GDM1 (cell line): ENCODE data around the gene FBXO10.
"Not testable (repeated sequence)": the region's sequence is repeated elsewhere in the genome, so short reads cannot be mapped to it uniquely, and the experiment has no call there.

Experiments used
- DNase-seq: peaks from one replicate; lab custom pipeline; 2025; lab: John Stamatoyannopoulos, UW

Gene FBXO10

DNA sequence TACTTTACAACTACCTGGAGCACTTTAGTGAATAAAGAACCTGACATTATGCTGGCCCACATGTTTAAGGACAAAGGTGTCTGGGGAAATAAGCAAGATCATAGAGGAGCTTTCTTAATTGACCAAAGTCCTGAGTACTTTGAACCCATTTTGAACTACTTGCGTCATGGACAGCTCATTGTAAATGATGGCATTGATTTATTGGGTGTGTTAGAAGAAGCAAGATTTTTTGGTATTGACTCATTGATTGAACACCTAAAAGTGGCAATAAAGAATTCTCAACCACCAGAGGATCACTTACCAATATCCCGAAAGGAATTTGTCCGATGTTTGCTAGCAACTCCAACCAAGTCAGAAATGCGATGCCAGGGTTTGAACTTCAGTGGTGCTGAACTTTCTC lies 98.7 kb downstream of the FBXO10 start:
- DNase-seq, result not testable (repeated sequence)

DNA sequence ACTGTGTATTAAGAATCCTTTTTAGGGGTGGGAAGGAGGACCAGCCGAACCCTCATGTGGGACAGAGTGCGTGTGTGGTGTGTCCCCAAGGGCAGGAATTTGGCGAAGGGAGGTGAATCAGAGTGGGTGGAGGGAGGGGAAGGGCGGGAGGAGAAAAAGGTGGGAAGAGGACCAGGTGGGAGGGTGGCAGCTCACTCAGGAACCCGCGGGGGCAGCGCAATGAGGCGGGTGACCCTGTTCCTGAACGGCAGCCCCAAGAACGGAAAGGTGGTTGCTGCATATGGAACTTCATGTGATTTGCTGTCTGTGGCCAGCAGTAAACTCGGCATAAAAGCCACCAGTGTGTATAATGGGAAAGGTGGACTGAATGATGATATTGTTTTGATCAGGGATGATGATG lies 99.2 kb downstream of the FBXO10 start:
- DNase-seq, result no peak

DNA sequence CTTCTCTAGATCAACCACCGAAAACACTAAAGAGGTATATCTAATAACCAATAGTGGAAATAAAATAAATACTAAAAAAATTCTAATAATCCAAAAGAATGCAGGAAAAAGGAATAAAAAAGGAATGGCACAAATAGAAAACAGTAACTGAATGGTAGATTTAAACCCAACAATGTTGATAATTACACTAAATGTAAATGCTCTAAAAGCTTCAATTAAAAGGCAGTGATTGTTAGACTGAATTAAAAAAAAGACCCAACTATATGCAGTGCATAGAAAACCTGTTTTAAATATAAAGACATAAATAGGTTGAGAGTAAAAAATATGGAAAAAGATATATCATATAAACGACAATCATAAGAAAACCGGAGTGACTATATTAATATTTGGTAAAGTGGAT lies 101.7 kb downstream of the FBXO10 start:
- DNase-seq, result no peak

DNA sequence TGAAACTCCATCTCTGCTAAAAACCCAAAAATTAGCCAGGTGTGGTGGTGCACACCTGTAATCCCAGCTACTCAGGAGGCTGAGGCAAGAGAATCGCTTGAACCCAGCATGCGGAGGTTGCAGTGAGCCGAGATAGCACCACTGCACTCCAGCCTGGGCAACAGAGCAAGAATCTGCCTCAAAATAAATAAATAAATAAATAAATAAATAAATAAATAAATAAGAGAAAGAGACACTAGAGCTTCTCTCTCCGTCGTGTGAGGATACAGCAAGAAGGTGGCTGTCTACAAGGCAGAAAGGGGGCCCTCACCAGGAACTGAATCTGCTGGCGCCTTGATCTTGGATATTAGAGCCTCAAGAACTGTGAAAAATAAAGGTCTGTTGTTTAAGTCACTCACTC lies 102.2 kb downstream of the FBXO10 start:
- not testable (repeated sequence) for DNase-seq

DNA sequence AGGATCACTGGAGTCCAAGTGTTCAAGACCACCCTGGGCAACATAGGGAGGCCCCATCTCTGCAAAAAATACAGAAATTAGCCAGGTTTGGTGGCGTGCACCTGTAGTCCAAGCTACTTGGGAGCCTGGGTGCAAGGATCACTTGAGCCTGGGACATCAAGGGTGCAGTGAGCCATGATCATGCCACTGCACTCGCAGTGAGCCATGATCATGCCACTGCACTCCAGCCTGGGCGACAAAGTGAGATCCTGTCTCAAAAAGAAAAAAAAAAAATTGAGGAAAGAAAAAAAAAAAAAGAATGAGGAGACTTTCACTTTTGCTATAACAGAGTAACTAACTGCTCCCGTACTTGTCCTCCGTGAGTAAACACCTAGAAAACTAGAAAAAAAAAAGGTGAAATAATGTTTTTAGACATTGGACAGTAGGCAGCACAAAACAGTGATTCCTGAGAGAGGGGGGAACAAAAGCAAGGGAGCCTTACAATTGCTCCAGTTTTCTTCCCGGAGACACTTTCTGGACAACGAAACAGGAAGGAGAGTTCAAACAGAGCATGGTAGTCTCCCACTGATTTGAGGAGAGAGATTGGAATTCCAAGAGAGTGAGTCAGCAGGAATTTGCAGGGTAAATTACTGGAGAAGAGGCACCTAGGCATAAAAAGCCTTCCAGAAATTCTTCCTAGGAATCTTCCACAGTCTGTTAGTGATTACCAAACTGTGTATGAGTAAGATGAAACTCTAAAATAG lies 104.1 kb downstream of the FBXO10 start:
- no peak for DNase-seq

DNA sequence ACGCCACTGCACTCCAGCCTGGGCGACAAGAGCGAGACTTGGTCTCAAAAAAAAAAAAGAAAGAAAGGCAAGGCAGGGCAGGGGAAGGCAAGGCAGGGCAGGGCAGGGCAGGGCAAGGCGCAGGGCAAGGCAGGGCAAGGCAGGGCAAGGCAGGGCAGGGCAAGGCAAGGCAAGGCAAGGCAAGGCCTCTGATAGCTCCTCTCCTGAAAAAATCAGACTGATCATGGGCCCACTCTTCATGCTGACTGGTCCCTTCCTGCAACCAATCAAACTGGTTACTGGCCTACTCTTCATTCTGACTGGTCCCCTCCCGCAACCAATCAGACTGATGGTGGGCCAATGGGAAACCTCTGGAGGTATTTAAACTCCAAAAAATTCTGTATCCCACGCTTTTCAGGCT lies 107.6 kb downstream of the FBXO10 start:
- no peak for DNase-seq

DNA sequence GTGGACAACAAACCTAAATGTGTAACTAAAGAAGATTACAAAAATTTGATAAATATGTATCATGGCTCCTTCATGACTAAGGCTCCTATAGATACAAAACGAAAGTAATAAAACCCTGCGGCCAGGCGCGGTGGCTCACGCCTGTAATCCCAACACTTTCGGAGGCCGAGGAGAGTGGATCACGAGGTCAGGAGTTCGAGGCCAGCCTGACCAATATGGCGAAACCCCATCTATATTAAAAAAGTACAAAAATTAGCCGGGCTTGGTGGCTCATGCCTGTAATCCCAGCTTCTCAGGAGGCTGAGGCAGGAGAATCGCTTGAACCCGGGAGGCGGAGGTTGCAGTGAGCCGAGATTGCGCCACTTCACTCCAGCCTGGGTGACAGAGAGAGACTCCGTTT lies 108.7 kb downstream of the FBXO10 start:
- not testable (repeated sequence) for DNase-seq

DNA sequence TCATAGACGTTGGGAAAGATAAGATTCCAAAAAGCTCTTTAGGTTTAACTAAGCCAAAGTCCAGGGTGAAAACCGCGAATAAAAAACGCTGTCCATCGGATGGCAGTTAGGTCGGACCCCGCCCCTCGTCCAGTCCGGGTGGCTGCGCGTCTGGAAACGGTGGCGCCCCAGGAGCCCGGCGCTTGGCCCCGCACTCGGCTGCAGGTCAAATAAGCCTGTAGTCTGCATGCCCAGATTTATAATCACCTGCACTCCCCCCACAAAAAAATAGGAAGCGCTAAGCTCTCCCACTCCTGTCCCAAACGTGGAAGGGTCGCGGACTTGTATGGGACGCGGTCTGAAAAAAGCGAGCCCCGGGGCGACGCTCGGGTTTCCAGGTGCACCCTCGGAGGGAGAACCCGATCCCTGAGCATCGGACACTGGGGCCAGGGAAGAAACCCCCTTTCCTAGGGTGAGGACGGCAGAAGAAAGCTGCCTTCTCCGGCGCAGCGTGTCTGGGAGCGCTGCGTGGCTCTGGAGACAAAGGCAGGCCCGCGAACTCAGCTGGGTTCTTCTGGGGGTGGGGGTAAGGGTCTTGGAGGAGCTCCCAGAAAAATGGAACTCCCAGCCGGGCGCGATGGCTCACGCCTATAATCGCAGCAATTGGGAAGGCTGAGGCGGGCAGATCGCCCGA lies 110.0 kb downstream of the FBXO10 start:
- peak; percentile 22 for DNase-seq

DNA sequence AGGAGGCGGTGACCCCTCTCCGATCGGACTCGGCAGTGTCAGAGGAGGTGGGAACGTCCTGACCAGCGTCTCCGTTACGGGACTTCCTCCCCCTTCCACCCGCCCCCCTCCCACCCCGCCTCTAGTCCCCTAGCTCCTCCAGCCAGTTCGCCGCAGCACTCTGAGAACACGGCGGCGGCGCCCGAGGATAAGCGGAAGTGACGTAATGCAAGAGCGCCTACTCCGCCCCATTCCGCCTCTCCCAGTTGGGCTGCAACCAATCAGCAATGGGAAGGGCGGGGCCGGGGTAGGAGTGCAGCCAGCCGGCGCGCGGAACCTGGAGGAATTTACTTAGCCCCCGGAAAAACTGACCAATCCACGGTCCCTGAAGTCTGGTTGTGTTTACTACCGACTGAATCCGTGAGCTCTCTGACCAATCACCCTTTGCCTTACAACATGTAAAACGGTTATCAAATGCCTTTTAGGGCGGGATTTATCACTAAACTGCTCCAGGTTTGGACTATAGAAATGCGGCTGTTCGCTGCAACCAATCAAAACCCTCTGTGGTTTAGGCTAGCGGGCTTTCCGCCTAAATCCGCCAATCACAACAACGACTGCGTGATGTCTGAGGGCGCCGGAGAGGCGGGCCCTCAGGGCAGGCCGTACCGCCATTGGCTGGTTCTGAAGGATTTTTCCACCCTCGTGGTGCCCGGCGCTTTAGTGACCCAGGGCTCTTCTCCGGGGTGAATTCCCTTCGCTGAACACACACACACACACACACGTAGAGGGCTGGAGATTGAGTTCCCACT lies 110.7 kb downstream of the FBXO10 start, which contains the start of gene ZBTB5:
TSS of gene ZBTB5 (minus strand) at position 202 of the 788 bp plus-strand sequence. CDS start 22,899 bp downstream, outside the sequence.
- DNase-seq, result peak; percentile 100

DNA sequence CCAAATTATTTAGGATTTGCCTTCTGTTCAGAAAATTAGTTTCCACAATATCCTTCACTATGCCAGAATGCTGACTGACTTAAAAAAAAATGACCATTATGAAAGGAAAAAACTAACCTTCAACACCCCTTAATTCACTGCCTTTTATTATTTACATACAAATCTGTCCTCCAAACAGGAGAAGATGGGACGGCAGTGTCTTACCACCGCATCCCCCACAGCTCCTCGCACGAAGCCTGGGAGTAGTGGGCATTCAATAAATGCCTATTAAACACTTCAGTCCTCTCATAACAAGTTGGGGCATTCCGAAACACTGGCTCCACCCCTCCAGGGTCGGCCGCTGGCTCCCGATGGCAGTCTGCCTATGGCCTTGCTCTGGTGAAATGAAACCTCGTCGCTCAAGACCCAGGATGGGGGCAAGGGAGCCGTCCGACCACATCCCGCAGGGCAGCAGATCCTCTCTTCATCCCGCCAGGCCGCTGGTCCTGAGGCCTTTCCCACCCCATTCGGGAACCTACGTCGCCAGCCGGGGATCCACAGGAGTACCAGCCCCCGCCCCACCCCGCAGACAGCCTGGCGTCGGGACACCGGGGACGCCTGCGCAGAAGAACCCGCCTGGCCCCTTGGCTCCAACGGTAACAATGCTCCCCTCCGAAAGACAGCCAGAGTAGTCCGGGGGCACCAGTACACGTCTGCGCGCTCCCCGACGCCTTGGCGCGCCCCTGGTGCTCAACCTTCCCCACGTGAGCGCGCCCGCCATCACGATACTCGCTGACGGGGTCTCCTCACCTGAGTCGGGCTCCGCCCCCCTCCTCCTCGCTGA lies 111.5 kb downstream of the FBXO10 start:
- no peak for DNase-seq

DNA sequence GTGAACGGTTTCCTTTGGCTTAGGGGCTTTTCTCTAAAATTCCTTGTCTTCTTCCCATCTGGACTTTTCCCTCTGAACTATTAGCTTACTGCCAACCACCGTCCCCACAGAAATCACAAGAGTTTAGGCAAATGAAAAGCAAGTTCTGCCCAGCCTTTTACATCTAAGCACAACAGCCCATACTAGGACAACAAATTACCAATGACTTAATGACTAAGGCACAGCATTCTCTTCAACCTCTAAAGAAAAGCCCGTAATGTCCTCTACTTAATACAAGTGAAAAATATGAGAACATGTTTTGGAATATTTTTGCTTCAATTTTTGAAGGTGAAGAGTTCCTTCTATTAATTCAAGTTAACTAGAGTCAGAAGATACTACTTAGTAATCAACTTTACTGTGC lies 112.2 kb downstream of the FBXO10 start:
- no peak for DNase-seq
